Activated CD8-positive, alpha-beta memory T cell treated with anti-CD3 and anti-CD28 coated beads, Interleukin-2, amount 50 U/mL, for 1 hour (primary cell): ENCODE data around the gene NR4A1.

Source experiments
- DNase-seq: peaks from one replicate; pipeline ENCODE4 v3.0.0-alpha.2; 2020; ENCODE audit errors: extremely low read depth

The NR4A1 gene

DNA sequence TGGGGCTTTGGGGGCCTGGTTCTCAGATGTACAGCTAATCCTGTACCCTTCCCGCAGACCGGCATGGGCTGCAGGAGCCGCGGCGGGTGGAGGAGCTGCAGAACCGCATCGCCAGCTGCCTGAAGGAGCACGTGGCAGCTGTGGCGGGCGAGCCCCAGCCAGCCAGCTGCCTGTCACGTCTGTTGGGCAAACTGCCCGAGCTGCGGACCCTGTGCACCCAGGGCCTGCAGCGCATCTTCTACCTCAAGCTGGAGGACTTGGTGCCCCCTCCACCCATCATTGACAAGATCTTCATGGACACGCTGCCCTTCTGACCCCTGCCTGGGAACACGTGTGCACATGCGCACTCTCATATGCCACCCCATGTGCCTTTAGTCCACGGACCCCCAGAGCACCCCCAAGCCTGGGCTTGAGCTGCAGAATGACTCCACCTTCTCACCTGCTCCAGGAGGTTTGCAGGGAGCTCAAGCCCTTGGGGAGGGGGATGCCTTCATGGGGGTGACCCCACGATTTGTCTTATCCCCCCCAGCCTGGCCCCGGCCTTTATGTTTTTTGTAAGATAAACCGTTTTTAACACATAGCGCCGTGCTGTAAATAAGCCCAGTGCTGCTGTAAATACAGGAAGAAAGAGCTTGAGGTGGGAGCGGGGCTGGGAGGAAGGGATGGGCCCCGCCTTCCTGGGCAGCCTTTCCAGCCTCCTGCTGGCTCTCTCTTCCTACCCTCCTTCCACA lies 7.6 kb downstream of the NR4A1 start:
- DNase-seq: no peak

DNA sequence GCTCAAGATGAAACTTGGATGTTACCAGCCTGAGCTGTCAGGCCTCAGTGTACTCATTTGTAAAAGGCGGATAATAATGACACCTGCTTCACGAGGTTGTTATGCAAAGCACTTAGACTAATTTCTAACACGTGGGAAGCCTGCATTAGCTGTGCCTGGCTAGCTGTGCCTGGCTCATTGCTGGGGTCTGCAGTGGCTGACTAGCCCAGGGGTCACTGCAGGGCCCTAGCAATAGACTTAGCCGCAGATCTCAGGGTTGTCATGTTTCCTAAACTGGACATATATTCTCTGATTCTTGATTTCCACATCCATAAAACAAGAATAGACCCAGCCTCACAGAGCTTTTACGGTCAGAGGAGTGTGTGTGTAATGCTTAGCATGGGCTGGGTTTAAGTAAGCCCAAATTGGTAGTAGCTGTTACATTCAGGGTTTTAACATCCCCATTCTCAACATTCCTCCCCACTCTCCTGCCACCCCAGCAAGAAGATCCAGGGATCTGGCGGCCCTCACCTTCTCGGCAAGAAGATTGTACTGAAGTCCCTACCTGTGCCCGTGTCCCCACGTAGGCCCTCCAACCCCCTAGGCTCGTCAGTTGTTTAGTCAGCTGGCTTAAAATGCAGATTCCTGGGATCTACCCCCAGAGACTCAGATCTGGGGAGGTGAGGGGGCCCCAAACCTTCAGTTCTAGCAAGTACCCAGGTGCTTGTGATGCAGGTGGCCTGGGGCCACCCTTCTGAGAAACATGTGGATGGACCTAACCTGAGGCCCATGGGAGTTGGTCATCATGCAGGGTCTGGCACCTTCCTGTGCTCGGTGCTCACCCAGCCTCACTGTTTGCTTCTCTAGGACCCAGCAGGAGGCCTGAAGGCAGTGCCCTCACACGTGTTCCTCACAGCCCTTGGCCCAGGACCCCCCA lies 8.6 kb downstream of the NR4A1 start:
- no peak for DNase-seq

DNA sequence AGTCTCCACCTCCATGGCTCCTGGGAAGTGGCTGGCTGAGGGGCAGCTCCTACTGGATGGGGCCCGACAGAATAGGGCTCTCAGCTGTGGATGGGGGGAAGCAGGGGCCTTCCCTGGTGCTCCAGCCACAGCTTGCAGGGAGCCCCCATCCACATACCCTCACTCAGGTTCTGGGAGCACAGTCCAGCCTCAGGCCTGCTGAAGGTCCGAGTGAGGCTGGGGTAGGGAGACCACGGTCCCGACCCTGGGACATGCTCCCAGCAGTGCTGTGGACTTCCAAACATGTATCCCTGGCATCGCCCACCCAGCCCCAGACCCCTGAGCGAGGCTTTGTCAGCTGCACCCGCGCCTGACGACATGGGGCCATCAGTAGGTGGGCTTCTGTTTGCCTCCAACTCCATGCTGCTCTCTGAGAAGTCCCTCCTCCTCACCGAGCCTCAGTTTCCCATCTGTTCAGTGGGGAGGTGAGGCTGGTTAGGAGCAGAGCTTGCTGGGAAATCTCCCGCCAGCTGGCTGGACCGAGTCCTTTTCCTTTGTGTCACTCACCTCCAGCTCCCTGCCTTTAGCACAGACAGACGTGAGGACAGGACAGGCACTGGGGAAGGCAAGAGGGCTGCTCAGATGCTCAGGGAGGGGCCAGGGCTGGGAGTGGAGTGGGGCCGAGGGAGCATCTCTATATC lies 9.4 kb downstream of the NR4A1 start:
- DNase-seq: no peak

DNA sequence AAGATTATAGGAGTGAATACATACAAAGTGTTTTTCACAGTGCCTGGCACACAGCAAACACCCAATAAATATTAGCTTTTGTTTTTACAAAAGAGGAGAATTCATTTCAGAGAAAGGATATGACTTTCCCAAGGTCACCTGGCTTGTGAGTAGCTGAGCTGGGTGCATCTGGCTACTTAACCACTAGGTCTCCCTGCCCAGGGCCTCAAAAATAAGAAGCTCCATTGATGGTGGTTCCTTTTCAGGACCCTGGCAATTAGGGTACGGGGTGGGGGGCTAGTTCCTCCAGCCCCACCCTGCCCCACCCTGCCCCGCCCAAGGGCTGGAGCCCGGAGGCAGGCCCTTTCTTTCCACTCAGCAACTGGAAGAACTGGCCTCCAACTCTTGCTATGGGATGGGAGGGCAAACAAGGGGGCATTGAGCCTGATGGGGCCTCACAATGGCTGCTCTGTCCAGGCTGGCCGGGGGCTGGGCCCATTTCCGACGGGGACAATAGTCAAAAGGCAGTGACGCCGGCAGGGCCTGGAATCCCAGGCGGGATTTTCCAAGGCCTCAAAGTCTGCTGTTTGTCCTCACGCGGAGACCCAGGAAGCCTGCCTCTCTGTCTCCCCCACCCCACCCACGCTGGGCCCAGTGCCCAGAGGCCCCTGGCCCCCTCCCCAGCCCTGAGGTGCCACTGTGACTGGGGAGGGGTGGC lies 10.4 kb downstream of the NR4A1 start:
- no peak for DNase-seq

DNA sequence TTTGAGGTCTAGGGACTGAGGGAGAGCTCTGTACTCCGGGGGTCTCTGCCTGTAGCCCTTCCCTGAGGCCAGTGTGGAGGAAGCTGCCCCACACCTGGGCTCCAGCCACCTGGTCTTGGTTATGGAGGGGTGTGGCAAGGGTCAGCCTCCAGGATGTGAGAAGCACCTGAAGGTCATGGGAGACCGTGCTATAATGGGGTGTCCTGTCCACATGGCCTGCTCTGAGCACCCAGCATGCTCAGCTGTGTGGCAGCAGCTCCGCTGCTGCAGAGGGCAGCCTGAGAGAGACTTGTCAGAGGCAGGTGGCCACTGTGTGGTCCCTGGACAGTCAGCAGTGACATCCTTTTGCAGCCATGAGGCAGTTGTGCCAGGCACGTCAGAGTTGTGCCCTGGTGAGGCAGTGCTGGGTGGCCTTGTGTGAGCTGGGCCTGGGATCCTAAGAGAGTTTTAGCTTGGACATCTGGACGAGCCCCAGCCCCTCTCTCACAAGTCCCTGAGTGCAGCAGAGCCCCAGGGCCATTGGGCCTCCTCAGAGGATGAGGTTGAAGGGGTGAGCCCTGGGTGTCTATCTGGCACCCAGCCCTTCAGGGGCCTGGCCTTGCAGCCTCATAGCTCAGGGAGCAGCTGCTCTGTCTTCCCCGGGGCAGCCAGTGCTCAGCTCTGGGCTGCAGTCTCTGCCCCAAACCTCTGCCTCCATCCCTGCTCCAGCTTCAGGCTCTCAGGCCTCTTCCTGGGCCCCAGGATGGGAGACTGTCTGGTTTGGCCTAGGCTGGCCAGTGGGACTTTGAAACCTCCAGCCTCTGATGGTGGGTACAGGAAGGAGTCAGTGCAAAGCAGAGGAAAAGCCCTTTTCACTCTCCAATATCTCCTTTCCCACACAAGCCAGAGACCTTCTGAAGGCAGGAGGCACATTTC lies 11.2 kb downstream of the NR4A1 start:
- no peak for DNase-seq

DNA sequence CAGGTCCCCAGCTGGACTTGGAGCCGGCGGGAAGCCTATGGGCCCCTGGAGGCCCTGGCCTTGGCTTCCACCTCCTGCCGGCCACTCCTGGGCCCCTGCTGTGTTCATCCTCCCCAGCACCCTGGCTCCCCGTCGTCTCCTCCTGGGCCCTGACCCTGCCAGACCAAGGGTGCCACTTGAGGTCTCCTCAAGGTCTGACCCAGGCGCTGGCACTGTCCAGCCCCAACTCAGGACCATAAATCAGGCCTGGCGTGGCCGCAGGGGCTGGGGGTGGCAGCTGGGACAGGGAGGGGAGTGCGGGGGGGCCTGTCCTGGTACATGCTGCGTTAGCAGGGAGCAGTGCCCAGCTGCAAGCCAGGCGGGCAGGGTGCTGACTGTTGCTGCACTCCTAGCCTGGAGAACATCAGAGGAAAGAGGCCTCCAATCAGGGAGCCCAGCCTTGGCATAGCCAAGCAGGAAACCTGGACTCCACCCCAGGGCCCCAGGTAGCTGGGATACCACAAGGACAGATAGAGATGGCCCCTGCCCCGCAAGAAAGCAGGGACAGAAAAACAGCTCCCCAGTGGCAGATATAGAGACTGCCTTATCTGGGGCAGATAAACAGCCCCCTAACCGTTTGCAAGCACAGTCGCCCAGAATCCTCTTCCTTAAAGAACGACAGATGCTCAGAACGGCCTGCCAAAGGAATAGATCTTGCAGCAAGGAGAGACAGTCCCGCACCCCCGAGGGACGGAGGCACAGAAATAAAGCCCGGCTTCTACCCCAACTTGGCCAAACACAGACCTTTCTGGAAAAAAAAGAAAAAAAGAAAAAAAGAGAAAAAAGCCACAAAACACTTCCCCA lies 12.1 kb downstream of the NR4A1 start:
- DNase-seq: no peak

DNA sequence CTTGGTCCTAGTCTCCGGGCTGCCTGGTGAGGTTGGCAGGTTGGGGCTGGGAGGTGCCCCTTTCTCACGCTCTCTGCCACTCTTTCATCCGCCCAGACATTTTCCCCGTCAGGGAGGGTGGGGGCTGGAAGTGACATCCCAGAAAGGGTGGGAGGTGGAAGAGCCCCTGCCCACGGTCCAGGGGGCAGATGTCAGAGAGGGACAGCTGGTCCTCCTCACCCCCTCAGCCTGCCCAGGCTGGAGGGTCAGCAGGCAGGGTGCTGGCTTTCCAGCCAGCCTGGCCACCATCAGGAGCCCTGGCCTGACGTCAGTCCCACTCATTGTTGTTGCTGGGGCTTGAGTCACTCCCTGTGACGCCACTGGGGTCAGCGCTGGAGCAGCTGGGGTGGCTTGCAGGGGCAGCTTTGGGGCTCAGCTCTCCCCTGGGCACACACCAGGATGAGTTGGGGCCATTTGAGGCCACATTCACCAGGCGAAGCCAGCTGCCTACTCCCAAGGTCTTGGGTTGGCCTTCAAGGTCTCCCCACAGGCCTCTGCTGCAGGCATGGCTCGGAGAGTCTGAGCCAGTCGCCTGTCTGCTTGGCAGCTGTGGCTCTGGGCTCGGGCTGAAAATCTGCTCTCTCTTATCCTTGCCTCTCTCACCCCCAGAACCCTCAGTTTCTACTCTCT lies 12.9 kb downstream of the NR4A1 start:
- DNase-seq: no peak

DNA sequence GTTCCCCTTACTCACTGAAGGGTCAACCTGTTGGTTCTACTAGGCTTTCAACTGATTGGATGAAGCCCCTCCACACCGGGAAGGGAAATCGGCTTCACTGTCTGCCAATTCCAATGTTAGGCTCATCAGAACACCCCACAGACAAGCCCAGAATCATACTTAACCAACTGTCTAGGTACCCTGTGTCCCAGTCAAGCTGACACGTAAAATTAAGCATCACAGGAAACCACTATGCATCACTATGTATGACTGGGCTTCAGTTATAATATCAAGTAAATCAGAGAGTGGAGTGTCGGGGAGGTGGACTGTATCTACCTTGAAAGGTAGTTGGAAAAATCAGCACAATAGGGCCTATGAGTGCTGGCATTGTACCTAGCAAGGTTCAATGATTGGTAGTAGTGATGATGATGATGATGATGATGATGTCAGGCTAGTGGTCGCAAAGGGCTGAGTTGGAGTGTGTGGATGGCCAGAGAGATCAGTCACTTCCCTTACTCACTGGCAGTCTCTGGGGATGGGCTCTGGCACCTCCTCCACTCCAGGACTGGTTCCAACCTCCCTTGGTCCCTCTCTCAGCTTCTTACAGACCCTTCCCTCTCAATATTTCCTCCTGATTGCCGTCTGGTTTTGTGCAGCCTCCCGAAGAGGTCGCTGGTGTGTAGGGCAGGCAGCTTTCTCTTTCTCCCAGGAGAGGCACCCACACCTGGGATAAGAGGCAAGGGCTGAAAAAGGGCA lies 15.3 kb downstream of the NR4A1 start:
- DNase-seq: no peak

DNA sequence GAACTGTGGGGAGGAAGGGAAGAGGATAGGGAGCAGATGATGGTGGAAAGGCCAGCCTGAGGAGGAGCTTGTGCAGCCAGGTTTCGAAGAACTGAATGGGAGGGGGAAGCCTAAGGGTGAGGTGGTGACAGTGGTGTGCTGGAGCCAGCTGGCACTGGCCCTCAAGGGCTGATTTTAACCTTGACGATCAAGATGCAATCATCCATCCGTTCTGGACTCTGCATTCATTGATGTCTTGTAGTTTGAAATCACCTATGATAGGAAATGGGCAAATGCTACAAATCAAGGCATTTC lies 15.8 kb downstream of the NR4A1 start:
- no peak for DNase-seq

DNA sequence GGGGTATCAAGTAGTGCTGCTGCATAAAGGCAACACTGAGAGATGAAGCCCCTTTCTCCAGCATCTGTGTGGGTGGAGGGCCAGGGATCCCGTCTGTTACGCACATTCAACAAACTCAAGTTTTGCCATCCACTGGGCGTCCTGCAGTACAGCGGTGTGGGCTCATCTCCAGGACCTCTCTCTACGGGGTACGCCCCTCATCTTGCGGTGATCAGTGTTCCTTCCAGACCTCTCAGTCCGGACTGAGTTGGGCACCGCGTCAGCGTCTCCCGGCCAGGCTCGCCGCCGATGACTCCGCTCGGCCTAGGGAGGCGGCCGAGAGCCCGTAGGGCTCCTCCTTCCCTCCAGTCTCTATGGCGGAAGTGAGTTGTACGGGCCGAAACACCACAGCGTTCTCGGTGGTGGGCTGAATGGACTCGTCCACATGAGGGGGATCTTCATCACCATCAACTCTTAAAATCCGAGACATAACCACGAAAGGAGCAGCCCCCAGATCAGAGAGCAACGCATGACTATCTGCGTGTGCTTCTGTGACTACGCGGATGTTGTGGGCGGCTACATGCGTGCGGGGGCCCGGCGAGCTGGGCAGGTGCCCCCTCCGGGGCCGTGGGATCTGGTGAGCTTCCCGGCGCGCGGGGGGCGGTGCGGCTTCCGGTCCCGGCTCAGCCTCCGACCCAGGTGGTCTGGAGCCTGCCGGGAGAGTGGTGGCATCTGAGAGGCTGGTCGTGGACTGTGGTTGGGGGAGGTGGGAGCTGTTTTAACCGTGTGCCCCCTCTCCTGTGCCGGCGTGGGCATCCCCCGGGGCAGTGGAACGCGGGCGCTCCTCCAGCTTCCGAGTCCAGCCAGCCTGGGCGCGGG lies 18.3 kb downstream of the NR4A1 start, which contains the start of gene ATG101:
Gene ATG101, plus strand, starts transcription at position 652 of the 858 bp plus-strand sequence. CDS start 3,673 bp downstream, outside the sequence.
- DNase-seq: peak; percentile 51

DNA sequence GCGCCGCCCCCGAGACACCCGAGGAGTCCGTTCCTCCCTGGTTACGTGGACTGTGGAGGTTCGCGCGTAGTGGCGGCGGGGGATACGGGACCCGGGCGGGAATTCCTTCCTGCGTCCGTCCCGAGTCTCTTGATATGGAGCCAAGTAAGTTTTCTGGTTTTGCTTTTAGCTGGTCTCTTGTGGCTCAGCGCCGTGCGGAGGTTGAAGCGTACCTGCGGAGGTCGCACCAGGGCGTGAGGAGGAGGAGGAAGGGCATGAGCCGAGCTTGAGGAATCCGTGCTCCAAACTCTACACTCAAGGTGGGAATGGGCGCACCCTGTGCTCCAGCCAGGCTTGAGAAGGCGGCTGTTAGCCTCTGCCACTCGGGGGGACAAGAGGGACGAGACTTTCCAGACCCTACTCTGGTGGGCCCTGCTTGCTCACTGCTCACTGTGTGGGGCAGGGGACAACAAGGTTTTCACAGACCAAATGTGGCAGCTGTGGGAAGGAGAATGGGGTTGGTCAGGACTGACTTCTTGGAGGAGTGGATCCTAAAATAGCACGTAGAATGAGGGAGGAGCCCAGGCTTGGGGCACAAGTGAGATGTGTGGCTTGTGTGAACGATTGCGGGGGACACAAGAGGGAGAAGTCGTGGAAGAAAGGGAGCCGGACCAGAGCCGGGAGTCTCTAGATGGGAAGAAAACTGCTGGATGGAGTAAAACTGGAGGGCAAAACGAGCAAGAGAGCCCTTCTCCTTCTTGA lies 19.1 kb downstream of the NR4A1 start:
- DNase-seq: no peak

DNA sequence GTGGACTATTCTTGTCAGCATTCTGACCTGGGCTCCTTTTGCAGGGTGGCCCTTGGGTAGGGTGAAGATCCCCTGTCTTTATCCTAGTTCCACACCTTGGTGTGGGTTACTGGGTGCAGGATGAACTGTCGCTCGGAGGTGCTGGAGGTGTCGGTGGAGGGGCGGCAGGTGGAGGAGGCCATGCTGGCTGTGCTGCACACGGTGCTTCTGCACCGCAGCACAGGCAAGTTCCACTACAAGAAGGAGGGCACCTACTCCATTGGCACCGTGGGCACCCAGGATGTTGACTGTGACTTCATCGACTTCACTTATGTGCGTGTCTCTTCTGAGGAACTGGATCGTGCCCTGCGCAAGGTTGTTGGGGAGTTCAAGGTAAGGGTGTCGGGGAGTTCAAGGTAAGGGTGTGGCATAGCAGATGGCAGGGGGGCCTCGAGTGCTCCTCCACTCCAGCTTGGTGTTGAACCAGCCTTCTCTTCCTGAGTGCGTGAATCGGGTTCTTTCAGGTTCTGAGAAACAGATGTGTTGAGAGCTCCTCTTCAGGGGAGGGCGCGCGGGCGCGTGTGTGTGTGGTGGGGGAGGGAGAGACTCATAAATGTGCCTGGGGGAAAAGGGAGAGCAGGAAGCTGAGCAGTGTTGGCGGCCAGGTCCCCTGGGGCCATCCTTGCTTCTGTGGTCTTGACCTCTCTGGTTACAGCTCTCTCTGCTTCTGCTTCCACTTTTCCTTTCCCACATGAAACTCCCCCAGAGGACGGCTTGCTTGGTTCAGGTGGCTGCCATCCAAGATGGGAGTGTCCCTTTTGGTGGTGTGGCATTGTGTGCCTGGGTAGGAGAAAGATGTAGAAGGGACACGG lies 22.5 kb downstream of the NR4A1 start:
- DNase-seq: no peak

DNA sequence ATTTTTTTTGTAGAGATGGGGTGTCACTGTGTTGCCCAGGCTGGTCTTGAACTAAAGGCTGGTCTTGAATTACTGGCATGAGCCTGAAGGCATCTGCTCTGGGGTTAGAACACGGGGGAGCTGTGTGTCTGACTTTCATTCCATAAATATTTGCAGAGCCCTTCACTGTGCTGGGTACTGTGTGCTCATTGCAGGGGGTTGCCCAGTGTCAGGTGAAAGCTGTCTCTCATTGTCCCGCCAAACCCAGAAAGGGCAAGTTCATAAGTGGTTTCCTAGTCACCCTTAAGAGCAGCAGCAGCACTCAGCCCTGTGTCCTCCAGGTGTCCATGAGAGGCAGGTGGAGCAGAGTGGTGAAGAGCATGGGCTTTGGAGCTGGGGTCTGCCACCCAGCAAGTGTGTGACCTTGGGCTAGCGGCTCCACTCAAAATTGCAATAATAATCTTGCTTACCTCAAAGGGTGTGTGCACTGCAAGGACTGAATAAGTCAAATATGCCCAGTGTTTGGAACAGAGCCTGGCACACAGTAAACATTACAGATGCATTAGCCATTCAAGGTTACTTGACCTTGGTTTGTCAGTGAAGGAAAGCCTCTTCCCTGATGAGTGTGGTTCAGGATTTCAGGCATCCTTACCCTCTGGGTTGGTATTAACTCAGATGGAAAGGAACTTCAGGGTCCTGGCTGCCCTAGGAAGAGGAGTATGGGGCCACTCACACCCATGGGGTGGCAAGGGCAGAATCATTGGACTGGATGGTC lies 23.9 kb downstream of the NR4A1 start:
- DNase-seq: no peak

DNA sequence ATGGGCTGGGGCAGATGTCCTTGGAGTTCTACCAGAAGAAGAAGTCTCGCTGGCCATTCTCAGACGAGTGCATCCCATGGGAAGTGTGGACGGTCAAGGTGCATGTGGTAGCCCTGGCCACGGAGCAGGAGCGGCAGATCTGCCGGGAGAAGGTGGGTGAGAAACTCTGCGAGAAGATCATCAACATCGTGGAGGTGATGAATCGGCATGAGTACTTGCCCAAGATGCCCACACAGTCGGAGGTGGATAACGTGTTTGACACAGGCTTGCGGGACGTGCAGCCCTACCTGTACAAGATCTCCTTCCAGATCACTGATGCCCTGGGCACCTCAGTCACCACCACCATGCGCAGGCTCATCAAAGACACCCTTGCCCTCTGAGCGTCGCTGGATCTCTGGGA lies 25.6 kb downstream of the NR4A1 start:
- no peak for DNase-seq

DNA sequence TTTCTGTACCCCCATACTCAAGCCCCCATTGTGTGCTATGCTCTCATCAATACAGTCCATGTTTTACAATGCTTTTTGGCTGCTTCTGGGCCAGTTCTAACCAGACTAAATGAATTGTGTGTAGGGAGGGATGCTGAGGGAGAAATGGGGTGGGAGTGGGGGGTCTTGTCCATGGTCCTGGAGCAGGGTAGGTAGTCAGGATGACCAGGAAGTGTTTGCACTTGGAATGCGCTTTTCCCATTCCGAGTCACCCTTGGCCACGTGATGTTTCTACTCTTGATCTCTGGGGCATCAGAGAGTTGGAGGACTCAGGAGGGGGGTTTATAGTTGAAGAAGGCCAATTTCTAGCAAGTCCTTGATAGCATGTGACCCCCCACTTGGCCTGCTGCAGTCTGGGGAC lies 27.0 kb downstream of the NR4A1 start:
- DNase-seq: no peak
